GM23248 (cell line): ENCODE data around the gene SLC37A1. TPM values are rescaled to one million over a fixed set of nuclear protein-coding genes. Genes with fewer than 3 reads are reported as not detected.

ENCODE experiments used
- DNase-seq: peaks from one replicate; pipeline ENCODE4 v3.0.0-alpha.2; 2015
- H2AFZ ChIP-seq: fragments of 200-600 bp; sonication (generic); 2 replicates; pipeline ENCODE4 v1.6.1; 2016; ENCODE audit warnings: antibody characterized with exemption
- H3F3A ChIP-seq: fragments of 200-600 bp; sonication (generic); 2 replicates; pipeline ENCODE4 v1.6.1; 2016; ENCODE audit warnings: mild to moderate bottlenecking, antibody characterized with exemption, mixed run types; ENCODE audit not compliant: insufficient read depth
- H3K27ac ChIP-seq: fragments of 200-600 bp; sonication (generic); 2 replicates; pipeline ENCODE4 v1.5.1; 2016; ENCODE audit warnings: mild to moderate bottlenecking
- H3K27me3 ChIP-seq: fragments of 200-600 bp; sonication (generic); replicated peaks from 2 replicates; pipeline ENCODE4 v1.6.1; 2016; ENCODE audit warnings: mild to moderate bottlenecking; ENCODE audit not compliant: insufficient read depth
- H3K36me3 ChIP-seq: fragments of 200-600 bp; sonication (generic); 2 replicates; pipeline ENCODE4 v1.6.1; 2016; ENCODE audit warnings: low read depth, mild to moderate bottlenecking
- H3K4me1 ChIP-seq: fragments of 200-600 bp; sonication (generic); 2 replicates; pipeline ENCODE4 v1.6.1; 2016; ENCODE audit warnings: mild to moderate bottlenecking; ENCODE audit not compliant: insufficient read depth
- H3K4me2 ChIP-seq: fragments of 200-600 bp; sonication (generic); one replicate; pipeline ENCODE4 v1.6.1; 2016; ENCODE audit warnings: mild to moderate bottlenecking; ENCODE audit not compliant: unreplicated experiment
- H3K4me3 ChIP-seq: fragments of 200-600 bp; sonication (generic); 2 replicates; pipeline ENCODE4 v1.5.1; 2016; ENCODE audit warnings: mild to moderate bottlenecking
- H3K79me2 ChIP-seq: fragments of 200-600 bp; sonication (generic); 2 replicates; pipeline ENCODE4 v1.6.1; 2016; ENCODE audit warnings: mild to moderate bottlenecking; ENCODE audit not compliant: insufficient read depth
- H3K9ac ChIP-seq: fragments of 200-600 bp; sonication (generic); 2 replicates; pipeline ENCODE4 v1.6.1; 2016; ENCODE audit warnings: mild to moderate bottlenecking
- H3K9me2 ChIP-seq: fragments of 200-600 bp; sonication (generic); 2 replicates; pipeline ENCODE4 v1.6.1; 2016; ENCODE audit warnings: mixed run types, mild to moderate bottlenecking, moderate library complexity; ENCODE audit not compliant: insufficient read depth
- H3K9me3 ChIP-seq: fragments of 200-600 bp; sonication (generic); one replicate; pipeline ENCODE4 v1.6.1; 2017; ENCODE audit warnings: low read depth
- H4K20me1 ChIP-seq: fragments of 200-600 bp; sonication (generic); 2 replicates; pipeline ENCODE4 v1.6.0; 2016; ENCODE audit not compliant: insufficient read depth
- EZH2 ChIP-seq: fragments of 200-600 bp; sonication (generic); IDR thresholded peaks from 2 replicates; pipeline ENCODE4 v1.6.1; 2018; ENCODE audit warnings: antibody characterized with exemption, mild to moderate bottlenecking; ENCODE audit not compliant: insufficient read depth, poor library complexity, severe bottlenecking
- EZH2phosphoT487 ChIP-seq: fragments of 200-600 bp; sonication (generic); IDR thresholded peaks from 2 replicates; pipeline ENCODE4 v1.6.1; 2018; ENCODE audit warnings: antibody characterized with exemption, moderate library complexity, mild to moderate bottlenecking, low read depth; ENCODE audit not compliant: insufficient read depth
- WGBS, 2 experiments: methylation state at CpG; one replicate each; pipeline ENCODE4 v1.1.6; 2015 to 2017; ENCODE audit warnings: low lambda C conversion rate in 2 of 2, low coverage in 1 of 2; ENCODE audit errors: missing lambda C conversion rate in 2 of 2; 5-methylcytosine and 5-hydroxymethylcytosine counted together
- in situ Hi-C: fragments of 300-500 bp; cut with MboI; formaldehyde crosslinking; loops from 2 replicates; pipeline ENCODE4 v1.15.0; 2020
- polyA plus RNA-seq: library from polyadenylated mRNA; unstranded; fragments of >200 nt; fragmentation: Nextera tagmentation; extraction: Ambion mirVana; gene quantifications from 2 replicates; pipeline ENCODE4 v1.2.1, GENCODE V29; 2016
- total RNA-seq: library from RNA; depleted of rRNA; stranded (reverse); fragments of >200 nt; shearing (Covaris generic); gene quantifications from 2 replicates; pipeline ENCODE4 v1.2.3, GENCODE V29; 2014

SLC37A1 gene
- total and polyA plus RNA-seq, 2 experiments from 2014 or later = not detected

GRCh38 chr21:42570841-42571387 lies 57.3 kb downstream of the SLC37A1 start:
- in situ Hi-C loops = no loop called here

GRCh38 chr21:42571391-42572150 lies 57.9 kb downstream of the SLC37A1 start:
- H3K9me3 ChIP-seq = no peaks in the 10 kb centered on the region
- H4K20me1 ChIP-seq = no peaks in the 10 kb centered on the region
- H3K36me3 ChIP-seq = no peaks in the 10 kb centered on the region
- DNase-seq = no peak
- 62 to 64% methylated on average over 20 of the region's 20 CpGs for WGBS, 2 experiments
- no peak overlapping the region for H2AFZ ChIP-seq
- H3K4me3 ChIP-seq = no peak overlapping the region
- H3K79me2 ChIP-seq = no peaks in the 10 kb centered on the region
- no peak overlapping the region for H3K27ac ChIP-seq
- no peak overlapping the region for H3K4me2 ChIP-seq
- no peaks in the 10 kb centered on the region for H3K4me1 ChIP-seq
- H3K9ac ChIP-seq = no peak overlapping the region
- TF ChIP-seq EZH2 (no peak), EZH2phosphoT487 (no peak)
- in situ Hi-C loops = no loop called here
- H3K9me2 ChIP-seq = no peaks in the 10 kb centered on the region
- H3F3A ChIP-seq = no peaks in the 10 kb centered on the region
- no peaks in the 10 kb centered on the region for H3K27me3 ChIP-seq

More at GRCh38 chr21:42570841-42571387, 57.3 kb downstream of the SLC37A1 start:
- no peak for DNase-seq
- Histone ChIP-seq H3K9me3 (no peaks in the 10 kb centered on the region), H3K9me2 (no peaks in the 10 kb centered on the region), H3K4me3 (no peak overlapping the region), H3K79me2 (no peaks in the 10 kb centered on the region), H3K27ac (no peak overlapping the region), H3K4me1 (no peaks in the 10 kb centered on the region), H3K36me3 (no peaks in the 10 kb centered on the region), H3K27me3 (no peaks in the 10 kb centered on the region), H3K9ac (no peak overlapping the region), H2AFZ (no peak overlapping the region), H4K20me1 (no peaks in the 10 kb centered on the region), H3K4me2 (no peak overlapping the region), H3F3A (no peaks in the 10 kb centered on the region)
- TF ChIP-seq EZH2 (no peak), EZH2phosphoT487 (no peak)
- 77 to 81% methylated on average over 20 of the region's 20 CpGs for WGBS, 2 experiments

- no peak for TF ChIP-seq EZH2
- no peak for TF ChIP-seq EZH2phosphoT487
- no peaks in the 10 kb centered on the region for H3K36me3 ChIP-seq
- no peaks in the 10 kb centered on the region for H4K20me1 ChIP-seq
- no peak overlapping the region for H3K4me2 ChIP-seq
- no peaks in the 10 kb centered on the region for H3K9me2 ChIP-seq
- no peaks in the 10 kb centered on the region for H3K9me3 ChIP-seq
- H3K4me1 ChIP-seq = no peaks in the 10 kb centered on the region
- no peak for DNase-seq
- H3K9ac ChIP-seq = no peak overlapping the region
- no peaks in the 10 kb centered on the region for H3K27me3 ChIP-seq
- in situ Hi-C loops = no loop called here
- no peak overlapping the region for H3K4me3 ChIP-seq
- H2AFZ ChIP-seq = no peak overlapping the region
- H3K27ac ChIP-seq = no peak overlapping the region
- 54 to 67% methylated on average over 10 to 12 of the region's 12 CpGs for WGBS, 2 experiments
- H3K79me2 ChIP-seq = no peaks in the 10 kb centered on the region
- no peaks in the 10 kb centered on the region for H3F3A ChIP-seq
Measured at GRCh38 chr21:42572906-42573495, 59.3 kb downstream of the SLC37A1 start.

- Histone ChIP-seq H3K9ac (no peak overlapping the region), H3K27me3 (no peaks in the 10 kb centered on the region), H3K9me2 (no peaks in the 10 kb centered on the region), H3K36me3 (no peaks in the 10 kb centered on the region), H3F3A (no peaks in the 10 kb centered on the region), H3K9me3 (no peaks in the 10 kb centered on the region), H3K79me2 (no peaks in the 10 kb centered on the region), H3K4me3 (no peak overlapping the region), H2AFZ (no peak overlapping the region), H3K27ac (no peak overlapping the region), H4K20me1 (no peaks in the 10 kb centered on the region), H3K4me1 (no peaks in the 10 kb centered on the region), H3K4me2 (no peak overlapping the region)
- in situ Hi-C loops = loop anchor here (5.0 kb wide), 1 partner anchor 53 kb away; no protein-coding TSS in a partner anchor
- peak; percentile 26 for DNase-seq
- no peak for TF ChIP-seq EZH2
- 44 to 45% methylated on average over 7 of the region's 7 CpGs for WGBS, 2 experiments
Measured at GRCh38 chr21:42574234-42575027, 60.8 kb downstream of the SLC37A1 start.
